DMS 273 (cell line): Measurements from ENCODE around the gene GPSM1.

Experiments
- DNase-seq: peaks from one replicate; lab custom pipeline; 2025; ENCODE audit not compliant: unreplicated experiment; lab: John Stamatoyannopoulos, UW

The GPSM1 gene

GRCh38 chr9:136331556-136332481, 4.5 kb downstream of the GPSM1 start:
- DNase-seq, result no peak

GRCh38 chr9:136332482-136332983, 5.2 kb downstream of the GPSM1 start:
- DNase-seq, result no peak

DNA sequence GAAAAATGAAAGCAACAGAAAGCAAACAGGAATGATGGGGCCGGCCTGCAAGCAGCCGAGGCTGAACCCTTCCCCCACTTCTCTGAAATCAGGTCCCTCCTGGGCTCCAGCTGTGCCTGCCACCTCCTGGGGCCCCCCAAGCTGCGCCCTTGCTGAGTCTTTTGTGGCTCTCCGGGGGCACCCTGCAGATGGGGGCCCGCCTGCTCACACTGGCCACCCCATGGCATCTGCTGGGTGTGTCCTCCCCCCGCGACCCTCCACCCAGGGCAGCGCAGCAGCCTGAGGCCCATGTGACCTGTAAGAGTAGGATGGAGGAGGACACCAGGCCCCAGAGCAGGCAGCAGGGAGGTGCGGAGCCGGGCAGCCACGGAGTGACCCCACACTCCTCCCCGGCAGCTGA, 5.7 kb downstream of the GPSM1 start:
- DNase-seq, result no peak

- no peak for DNase-seq
These were observed 6.1 kb downstream of the GPSM1 start for GRCh38 chr9:136333486-136333885.

DNA sequence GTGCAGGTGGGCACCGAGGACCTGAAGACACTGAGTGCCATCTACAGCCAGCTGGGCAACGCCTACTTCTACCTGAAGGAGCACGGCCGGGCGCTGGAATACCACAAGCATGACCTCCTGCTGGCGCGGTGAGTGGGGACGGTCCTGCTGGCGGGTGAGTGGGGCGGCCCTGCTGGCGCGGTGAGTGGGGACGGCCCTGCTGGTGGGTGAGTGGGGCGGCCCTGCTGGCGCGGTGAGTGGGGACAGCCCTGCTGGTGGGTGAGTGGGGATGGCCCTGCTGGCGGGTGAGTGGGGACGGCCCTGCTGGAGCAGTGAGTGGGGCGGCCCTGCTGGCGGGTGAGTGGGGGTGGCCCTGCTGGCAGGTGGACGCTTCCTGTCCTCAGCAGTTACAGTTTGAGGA, 7.2 kb downstream of the GPSM1 start:
- DNase-seq, result no peak

- DNase-seq, result no peak
These were observed 8.2 kb downstream of the GPSM1 start for GRCh38 chr9:136335296-136336155.

DNA sequence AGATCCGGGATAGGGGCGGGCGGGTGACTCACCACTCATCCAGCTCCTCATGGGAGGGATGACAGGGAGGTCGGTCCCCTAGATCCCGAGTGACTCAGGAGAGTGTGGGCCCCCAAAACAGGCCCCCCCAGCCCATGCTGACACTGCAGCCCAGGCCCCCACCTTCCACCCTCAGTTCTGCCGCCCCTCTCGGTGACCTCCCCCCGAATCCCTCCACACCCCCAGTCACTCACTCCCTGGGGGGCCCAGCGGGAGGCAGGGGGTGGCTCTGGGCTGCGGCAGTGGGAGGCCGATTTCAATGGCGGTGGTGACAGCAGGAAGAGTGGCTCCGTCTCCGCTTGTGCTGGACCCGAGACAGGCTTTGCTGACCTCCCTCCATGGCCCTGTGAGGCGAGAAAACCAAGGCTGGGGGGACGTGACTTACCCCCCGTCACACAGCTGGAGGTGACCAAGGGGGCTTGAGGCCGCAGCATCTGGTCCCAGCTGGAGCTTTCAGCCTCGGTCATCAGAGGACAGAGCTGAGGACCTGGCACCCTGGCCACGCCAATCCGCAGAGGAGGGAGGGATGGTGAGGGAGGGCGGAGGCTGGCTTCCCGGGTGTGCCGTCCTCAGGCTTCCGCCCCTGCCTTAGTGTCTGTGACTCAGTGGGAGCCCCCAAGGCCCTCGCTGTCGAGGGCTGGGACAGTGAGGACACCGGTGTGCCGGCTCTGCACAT, 9.0 kb downstream of the GPSM1 start:
- DNase-seq, result no peak

- no peak for DNase-seq
These were observed 9.5 kb downstream of the GPSM1 start for GRCh38 chr9:136336881-136337280.

- DNase-seq, result peak; percentile 59
These were observed 10.4 kb downstream of the GPSM1 start for GRCh38 chr9:136337416-136338395.

- no peak for DNase-seq
These were observed 11.2 kb downstream of the GPSM1 start for GRCh38 chr9:136338511-136338910.

DNA sequence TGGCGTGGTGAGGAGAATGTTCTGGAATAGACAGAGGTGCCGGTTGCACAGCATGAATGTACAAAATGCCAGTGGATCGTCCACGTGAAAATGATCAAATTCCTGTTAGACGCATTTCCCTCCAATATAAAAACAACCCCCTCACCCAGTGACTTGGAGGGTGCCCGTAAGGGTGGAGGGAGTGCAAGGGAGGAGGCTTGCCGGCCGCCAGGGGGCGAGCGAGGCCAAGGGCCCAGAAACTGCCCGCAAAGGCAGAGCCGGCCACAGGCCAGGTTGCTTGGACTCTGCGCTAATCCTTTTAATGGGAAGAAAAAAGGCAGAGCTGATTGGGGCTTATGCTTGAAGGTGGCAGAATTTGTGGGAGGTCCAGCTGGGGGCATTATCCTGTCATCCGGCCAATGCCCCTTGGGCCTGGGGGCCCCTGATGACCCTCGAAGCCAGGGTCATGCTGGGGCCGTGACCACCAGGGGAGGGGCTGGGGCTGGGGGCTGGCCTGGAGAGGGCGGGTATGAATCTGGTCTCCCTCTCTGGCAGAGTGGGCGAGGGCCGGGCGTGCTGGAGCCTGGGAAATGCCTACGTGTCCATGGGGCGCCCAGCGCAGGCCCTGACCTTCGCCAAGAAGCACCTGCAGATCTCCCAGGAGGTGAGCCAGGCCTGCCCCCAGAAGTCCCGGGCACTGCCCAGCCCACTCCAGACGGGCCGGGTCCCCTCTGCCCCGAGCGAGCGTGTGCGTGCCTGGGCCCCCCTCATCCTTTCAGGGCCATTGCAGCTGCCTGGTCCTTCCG, 12.0 kb downstream of the GPSM1 start:
- peak; percentile 78 for DNase-seq

DNA sequence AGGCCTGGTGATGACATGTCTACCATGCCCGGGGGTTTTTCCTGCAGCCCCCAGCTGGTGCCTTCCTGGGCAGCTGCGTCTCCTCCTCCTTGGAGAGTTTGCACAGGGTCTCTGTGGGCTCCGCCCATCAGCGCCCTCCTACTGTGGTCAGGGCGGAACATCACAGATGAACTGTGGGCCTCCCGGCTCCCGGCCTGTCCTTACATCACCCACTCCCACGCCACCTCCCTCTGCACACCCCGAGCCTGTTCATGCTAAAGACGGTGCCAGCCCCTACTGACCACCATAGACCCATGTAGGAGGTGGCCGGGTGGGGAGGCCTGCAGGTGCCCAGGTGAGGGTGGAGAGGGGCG, 12.6 kb downstream of the GPSM1 start:
- no peak for DNase-seq

GRCh38 chr9:136340356-136341041, 13.2 kb downstream of the GPSM1 start:
- no peak for DNase-seq

GRCh38 chr9:136341042-136341655, 13.8 kb downstream of the GPSM1 start:
- no peak for DNase-seq

- no peak for DNase-seq
These were observed 14.4 kb downstream of the GPSM1 start for GRCh38 chr9:136341769-136342168.

DNA sequence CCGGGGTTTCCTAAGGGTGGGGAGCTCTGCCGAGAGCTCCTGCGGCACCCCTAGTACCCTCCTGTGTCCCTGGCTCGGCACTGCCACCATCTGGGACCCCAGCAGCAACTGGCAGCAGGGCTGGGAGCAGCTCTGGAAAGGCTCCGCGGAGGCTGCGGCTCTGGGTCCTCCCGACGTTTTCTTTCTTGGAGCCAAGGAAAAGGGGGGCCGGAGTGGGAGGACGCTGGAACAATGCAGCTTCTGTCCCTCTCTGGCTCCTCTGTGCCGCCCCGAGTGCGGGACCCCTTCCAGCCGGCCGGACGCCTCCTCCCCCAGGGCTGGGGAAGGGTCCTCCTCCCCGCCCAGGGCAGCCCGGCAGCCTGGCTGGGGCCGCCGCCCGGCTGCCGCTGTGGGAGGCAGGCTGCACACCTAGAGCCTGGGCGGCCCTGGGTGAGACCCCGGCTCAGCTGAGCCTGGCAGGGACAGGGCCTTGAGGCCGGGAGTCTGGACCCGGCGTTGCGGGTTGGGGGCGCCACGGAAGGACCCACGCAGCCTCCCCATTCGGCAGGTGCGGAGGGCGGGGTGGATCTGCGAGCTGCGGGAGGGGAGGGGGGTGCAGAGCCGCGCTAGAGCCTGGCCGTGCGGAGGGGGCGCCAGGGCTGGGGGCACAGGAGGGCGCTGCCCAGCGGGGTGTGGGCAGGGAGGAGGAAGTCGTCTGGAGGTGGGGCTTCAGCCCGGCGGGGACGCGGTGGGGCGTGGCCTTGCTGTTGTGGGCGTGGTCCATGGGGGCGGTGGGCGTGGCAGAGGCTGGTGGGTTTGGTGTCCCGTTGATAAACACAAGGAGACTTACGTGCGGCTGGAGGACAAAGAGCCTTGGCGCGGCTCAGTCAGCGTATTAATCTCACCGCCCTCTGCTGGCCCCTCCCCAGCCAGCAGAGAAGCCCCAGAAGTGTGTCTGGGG, 15.1 kb downstream of the GPSM1 start:
- DNase-seq, result peak; percentile 56
